Measurements from ENCODE around the gene NOD2. TPM values are rescaled to one million over a fixed set of nuclear protein-coding genes. Genes with fewer than 3 reads are reported as not detected.

Gene NOD2
- total RNA-seq, 2 donors from 2014 or later = 7.6 to 28.4 TPM

DNA sequence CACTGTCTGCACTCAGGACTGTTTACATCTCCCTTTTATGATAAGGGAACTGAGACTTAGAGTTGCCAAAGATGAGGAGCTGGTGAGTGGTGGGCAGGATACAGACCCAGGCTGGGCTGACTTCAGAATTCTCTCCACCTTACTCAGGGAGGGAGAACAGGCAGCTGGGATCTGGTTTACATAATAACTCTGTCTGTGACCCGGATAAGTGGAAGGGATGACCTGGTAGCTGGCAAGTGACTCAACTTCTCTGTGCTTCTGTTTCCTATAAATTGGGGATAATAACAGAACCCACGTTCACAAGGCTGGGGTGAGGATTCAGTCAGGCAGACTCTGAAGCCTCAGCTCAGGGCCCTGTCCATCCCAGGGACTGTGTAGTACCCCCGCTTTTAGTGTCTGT is 14.9 kb upstream of the NOD2 start:
- ATAC-seq (replicated peaks) = peak; percentile 38
- Mint-ChIP-seq H3K36me3 (ENCODE audit: low read depth) (peaks cover 76% of the 10 kb centered on the region), H3K27ac (peak overlapping the region; percentile 90), H3K9me3 (no peaks in the 10 kb centered on the region), H3K4me3 (peak overlapping the region; percentile 88), H3K27me3 (no peaks in the 10 kb centered on the region), H3K4me1 (peaks cover 39% of the 10 kb centered on the region)

DNA sequence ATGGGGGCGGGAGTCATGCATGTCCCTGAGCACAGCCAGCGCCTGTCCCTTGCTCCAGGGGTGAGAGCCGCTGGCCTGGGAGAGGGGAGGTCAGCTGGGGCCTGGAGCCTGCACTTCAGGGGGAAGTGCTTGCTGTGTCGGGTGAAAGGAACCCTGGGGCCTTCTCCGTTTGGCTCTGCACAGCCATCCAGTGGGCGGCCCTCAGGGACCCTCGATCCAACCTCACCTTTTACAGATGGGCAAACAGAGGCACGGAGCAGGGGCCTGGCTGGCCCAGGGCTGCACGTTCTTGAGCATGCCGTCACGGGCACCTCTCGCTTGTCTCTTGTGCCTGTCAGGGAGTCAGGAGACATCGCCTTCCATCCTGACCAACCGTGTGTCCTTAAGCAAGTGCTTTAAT is 14.1 kb upstream of the NOD2 start:
- ATAC-seq (replicated peaks) = no peak
- peak overlapping the region; percentile 88 for H3K4me3 Mint-ChIP-seq
- peaks cover 69% of the 10 kb centered on the region for H3K36me3 Mint-ChIP-seq (ENCODE audit: low read depth)
- no peaks in the 10 kb centered on the region for H3K27me3 Mint-ChIP-seq
- H3K9me3 Mint-ChIP-seq = no peaks in the 10 kb centered on the region
- H3K27ac Mint-ChIP-seq = peak overlapping the region; percentile 90
- peaks cover 46% of the 10 kb centered on the region for H3K4me1 Mint-ChIP-seq

DNA sequence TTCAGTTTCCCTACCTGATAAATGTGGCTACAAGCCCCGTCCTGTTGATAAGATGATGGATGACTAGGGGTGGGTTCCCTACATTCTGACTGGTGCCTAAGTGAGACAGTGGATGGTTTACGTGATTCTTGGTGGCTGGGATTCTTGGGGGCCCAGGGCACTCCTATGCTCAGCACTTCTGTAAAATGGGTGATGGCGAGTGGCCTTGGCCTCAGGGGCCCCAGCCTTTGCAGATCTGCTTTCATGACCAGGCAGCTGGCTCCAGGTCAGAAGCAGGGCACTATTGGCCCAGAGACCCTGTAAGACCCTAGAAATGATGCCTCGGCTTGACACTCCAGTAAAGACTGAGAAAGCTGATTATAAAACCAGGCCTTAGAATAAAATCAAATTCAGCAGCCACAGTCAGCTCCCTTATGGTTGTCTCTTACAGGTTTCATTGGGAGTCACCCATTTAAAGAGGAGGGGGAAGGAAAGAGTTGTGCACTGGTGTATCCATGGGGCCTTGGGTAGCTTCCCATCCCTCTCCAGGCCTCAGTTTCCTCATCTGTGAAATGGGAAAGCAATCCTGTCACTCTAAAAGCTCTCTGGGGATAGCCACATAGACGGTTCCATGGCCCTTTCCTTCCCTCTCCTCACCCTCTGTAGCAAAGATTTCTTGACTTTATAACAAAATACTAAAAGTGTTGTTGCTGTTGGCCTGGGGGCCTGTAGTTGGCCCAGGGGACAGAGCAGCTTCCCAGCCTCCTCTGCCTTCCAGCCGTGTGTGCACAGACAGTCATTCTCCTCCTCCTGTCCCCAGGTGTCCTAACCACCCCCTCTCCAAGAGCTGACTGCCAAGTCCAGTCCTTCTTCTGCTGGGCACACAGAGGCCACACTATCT is 13.5 kb upstream of the NOD2 start:
- Mint-ChIP-seq H3K4me1 (peaks cover 49% of the 10 kb centered on the region), H3K4me3 (peak overlapping the region; percentile 88), H3K27ac (peak overlapping the region; percentile 90), H3K27me3 (no peaks in the 10 kb centered on the region), H3K9me3 (no peaks in the 10 kb centered on the region), H3K36me3 (ENCODE audit: low read depth) (peaks cover 62% of the 10 kb centered on the region)
- ATAC-seq (replicated peaks) = no peak

DNA sequence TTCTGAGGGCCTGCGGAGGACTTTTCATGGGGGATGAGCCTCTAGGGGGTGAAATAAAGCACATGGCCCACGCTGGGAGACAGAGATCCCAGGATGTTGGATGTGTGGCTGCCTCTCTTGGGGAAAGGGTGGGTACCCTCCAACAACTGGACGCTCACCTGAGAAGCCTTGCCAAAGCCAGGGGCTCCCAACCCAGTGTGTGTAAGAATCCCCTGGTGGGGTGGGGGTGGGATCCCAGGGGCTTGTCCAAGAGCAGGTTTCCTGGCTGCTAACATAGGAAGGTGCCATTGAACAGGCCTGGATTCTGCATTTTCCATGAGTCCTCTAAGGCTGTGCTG is 12.9 kb upstream of the NOD2 start:
- H3K9me3 Mint-ChIP-seq = no peaks in the 10 kb centered on the region
- no peaks in the 10 kb centered on the region for H3K27me3 Mint-ChIP-seq
- peak overlapping the region; percentile 88 for H3K4me3 Mint-ChIP-seq
- H3K27ac Mint-ChIP-seq = peak overlapping the region; percentile 90
- ATAC-seq (replicated peaks) = no peak
- peaks cover 56% of the 10 kb centered on the region for H3K36me3 Mint-ChIP-seq (ENCODE audit: low read depth)
- peaks cover 51% of the 10 kb centered on the region for H3K4me1 Mint-ChIP-seq

DNA sequence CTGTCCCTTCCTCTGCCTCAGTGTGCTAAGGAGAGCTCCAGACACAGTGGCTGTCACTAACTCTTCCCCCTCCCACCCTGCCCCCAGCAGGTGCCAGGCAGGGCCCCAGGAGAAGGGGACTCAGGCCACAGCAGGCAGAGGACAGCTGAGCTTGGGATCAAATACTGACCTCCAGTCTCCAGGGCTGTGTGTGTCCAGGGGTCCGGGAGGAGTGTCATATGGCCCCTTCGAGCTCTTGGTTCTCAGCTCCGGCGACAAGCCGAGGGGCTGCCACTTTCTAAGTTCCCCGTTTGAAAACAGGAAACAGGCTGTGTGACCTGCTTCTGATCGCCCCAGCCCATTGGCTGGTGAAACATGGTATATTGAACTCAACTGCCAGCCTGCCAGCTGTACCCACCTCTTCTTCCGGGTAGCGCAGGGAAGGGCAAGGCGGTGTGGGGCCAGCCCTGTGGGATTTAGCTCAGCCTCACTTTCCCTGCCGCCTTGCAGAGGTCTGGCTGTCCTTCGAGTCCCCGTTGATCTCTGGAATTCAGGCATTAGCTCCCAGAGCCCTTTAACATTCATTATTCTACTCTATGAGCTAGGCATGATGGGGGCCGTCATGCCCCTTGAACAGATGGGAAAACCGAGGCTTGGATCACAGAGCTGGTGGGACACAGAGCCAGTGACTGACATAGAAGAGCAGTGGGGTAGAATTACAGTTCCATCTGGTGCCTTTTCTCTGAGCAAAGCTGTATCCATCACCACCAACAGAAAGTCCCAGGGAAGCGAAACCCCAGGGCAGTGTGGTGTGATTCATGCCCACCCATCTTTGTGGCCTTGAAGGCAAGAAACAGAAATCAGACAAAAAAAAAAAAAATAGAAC is 12.2 kb upstream of the NOD2 start, which contains the start of gene SNX20:
TSS of gene SNX20 (minus strand) at position 292 of the 865 bp plus-strand sequence. CDS start 3,786 bp downstream, outside the sequence.
- peak; percentile 58 for ATAC-seq (replicated peaks)
- peak within 1 kb of the TSS; percentile 88 for H3K4me3 Mint-ChIP-seq
- H3K9me3 Mint-ChIP-seq = no peaks in the 10 kb centered on the region
- peak within 1 kb of the TSS; percentile 90 for H3K27ac Mint-ChIP-seq
- no peaks in the 10 kb centered on the region for H3K27me3 Mint-ChIP-seq
- H3K4me1 Mint-ChIP-seq = peaks cover 55% of the 10 kb centered on the region
- peaks cover 49% of the 10 kb centered on the region for H3K36me3 Mint-ChIP-seq (ENCODE audit: low read depth)

DNA sequence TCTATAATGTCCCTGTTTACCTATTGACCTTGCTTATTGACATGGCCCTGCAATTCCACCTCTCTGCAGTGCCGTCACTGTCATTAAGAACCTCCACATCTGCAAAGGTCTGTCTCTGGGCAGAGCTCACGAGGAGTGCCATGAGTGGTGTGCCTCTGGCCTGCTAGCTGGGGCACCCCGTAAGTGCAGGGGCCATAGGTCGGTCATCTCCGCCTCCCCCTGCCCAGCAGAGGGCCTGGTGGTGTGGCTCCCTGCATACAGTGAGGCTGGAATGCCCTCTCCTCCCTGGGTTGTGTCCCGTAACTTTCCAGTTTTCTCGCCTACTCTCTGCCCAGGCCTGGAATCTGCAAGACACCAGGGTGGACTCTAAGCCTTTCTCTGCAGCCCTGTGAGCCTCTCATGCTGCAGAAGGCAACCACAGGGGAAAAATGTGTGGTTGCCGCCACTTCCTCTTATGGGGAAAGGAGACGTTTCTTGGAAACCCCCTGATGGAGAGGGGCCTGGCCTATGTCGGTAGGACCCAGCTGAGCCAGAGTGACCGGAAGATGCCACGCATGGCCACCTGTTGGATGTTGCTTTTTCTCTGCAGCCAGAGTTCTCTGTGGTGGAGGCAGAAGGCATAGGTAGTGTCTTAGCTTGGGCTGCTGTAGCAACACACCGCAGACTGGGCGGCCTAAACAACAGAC is 9.6 kb upstream of the NOD2 start:
- H3K4me3 Mint-ChIP-seq = peak overlapping the region; percentile 77
- no peaks in the 10 kb centered on the region for H3K9me3 Mint-ChIP-seq
- peaks cover 39% of the 10 kb centered on the region for H3K4me1 Mint-ChIP-seq
- H3K27me3 Mint-ChIP-seq = no peaks in the 10 kb centered on the region
- H3K36me3 Mint-ChIP-seq (ENCODE audit: low read depth) = peaks cover 23% of the 10 kb centered on the region
- peak overlapping the region; percentile 86 for H3K27ac Mint-ChIP-seq
- ATAC-seq (replicated peaks) = peak; percentile 42

DNA sequence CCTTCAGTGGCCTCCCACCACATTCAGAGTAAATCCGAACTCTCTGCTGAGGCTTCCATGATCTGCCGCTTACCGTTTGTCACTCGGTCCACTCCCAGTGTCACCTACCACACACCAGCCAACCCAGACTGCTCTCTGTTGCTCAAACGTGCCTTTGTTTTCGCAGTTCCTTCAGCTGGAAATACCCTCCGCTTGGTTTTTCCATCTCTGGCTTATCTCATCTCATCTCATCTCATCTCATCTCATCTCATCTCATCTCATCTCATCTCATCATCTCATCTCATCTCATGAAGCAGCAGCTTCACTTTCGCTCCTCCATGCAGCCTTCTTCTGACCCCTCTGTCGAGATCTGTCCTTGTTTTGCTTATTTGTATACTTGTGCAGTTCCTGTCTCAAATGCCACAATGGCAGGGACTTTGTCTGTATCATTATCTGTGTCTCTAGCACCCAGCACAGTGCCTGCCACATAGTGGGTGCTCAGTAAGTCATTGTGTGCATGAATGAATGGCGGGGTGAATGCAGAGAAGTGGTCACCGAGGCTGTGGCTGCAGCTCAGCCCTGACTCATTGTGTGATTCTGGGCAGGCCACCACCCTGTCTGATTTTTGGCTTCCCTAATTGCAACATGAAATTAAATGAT is 8.5 kb upstream of the NOD2 start:
- Mint-ChIP-seq H3K27me3 (no peaks in the 10 kb centered on the region), H3K36me3 (ENCODE audit: low read depth) (peaks cover 12% of the 10 kb centered on the region), H3K4me3 (peak overlapping the region; percentile 77), H3K4me1 (peaks cover 45% of the 10 kb centered on the region), H3K27ac (peak overlapping the region; percentile 86), H3K9me3 (no peaks in the 10 kb centered on the region)
- ATAC-seq (replicated peaks) = peak; percentile 72

DNA sequence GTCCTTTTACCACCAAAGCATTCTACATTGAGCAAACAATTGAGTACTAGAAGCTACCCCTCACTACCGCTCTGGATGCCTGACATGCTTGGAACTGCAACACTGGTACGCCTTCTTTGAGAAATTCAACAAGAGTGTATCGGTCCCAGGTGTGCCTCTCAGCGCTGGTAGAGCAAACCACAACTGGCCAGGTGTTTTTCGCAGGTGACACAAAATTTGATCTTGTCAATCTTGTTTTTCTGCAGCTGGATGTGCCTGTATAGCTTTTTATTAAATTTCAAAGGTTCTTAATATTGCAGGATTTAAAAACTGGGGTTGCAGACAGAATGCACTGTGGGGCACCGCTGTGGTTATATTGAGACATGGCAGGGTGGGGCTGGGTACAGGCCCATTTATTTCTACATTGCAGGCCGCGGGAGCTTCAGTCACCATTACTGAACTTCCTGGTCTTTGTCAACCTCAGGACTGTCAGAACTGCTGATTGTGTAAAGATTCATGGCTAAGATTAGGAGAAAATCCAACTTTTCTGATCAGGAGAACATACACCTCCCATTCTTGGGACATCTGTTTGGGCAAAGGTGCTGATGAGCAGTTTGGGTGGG is 7.8 kb upstream of the NOD2 start:
- H3K27ac Mint-ChIP-seq = peak overlapping the region; percentile 86
- ATAC-seq (replicated peaks) = no peak
- peak overlapping the region; percentile 77 for H3K4me3 Mint-ChIP-seq
- H3K9me3 Mint-ChIP-seq = no peaks in the 10 kb centered on the region
- H3K36me3 Mint-ChIP-seq (ENCODE audit: low read depth) = peaks cover 6% of the 10 kb centered on the region
- peaks cover 47% of the 10 kb centered on the region for H3K4me1 Mint-ChIP-seq
- H3K27me3 Mint-ChIP-seq = no peaks in the 10 kb centered on the region

DNA sequence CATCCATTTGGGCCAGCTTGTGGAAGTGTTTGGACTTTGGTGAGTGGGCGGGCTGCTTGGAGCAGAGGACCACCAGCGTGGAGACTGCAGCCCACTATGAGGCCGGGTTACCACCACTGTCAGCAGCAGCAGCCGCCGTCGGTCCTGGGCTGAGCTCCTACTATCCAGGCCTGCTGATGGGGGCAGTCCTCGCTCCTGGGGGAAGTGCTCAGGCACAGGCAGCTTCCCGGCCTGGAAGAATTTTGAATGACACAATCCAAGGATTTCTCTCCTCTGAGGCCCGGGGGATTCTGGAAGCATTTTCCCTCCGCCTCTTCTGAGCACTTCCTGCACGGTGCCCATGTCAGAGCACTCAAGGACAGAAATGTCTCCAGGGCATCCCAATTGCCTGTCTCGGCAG is 5.3 kb upstream of the NOD2 start:
- Mint-ChIP-seq H3K36me3 (ENCODE audit: low read depth) (no peaks in the 10 kb centered on the region), H3K4me1 (peaks cover 56% of the 10 kb centered on the region), H3K9me3 (no peaks in the 10 kb centered on the region), H3K27ac (no peak overlapping the region), H3K4me3 (no peak overlapping the region), H3K27me3 (no peaks in the 10 kb centered on the region)
- no peak for ATAC-seq (replicated peaks)

DNA sequence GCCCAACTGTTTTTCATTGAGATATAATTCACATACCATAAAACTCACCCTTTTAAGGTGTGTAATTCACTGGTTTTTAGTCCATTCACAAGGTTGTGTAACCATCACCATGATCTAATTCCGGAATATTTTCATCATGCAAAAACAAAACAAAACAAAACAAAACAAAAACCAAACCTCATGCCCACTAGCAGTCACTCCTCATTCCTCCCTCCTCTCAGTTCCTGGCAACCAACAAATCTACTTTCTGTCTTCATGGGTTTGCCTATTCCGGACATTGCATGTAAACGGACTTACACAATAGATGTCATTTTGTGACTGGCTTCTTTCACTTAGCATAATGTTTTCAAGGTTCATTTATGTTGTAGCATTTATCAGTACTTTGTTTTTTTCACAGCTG is 4.5 kb upstream of the NOD2 start:
- no peaks in the 10 kb centered on the region for H3K9me3 Mint-ChIP-seq
- no peak overlapping the region for H3K27ac Mint-ChIP-seq
- no peaks in the 10 kb centered on the region for H3K27me3 Mint-ChIP-seq
- H3K4me1 Mint-ChIP-seq = peaks cover 49% of the 10 kb centered on the region
- ATAC-seq (replicated peaks) = no peak
- H3K36me3 Mint-ChIP-seq (ENCODE audit: low read depth) = no peaks in the 10 kb centered on the region
- H3K4me3 Mint-ChIP-seq = no peak overlapping the region

DNA sequence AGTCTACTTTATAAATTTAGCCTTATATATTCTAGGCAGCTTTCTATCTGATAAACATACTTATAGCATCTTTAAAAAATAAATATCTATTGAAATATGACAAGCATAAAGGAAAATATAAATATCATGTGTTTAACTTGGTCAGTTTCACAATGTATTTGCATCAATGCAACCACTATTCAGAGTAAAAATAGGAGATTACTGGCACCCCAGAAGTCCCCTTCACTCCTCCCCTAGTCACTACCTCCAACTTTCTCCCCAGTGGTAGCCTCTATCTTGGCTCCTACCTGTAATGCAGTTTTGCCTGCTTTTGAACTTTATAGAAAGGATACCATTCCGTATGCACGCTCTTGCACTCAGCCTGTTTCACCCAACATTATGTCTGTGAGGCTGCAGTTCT is 3.2 kb upstream of the NOD2 start:
- Mint-ChIP-seq H3K27me3 (no peaks in the 10 kb centered on the region), H3K9me3 (no peaks in the 10 kb centered on the region), H3K4me1 (peaks cover 51% of the 10 kb centered on the region), H3K27ac (no peak overlapping the region), H3K36me3 (ENCODE audit: low read depth) (peaks cover 13% of the 10 kb centered on the region), H3K4me3 (no peak overlapping the region)
- ATAC-seq (replicated peaks) = no peak

DNA sequence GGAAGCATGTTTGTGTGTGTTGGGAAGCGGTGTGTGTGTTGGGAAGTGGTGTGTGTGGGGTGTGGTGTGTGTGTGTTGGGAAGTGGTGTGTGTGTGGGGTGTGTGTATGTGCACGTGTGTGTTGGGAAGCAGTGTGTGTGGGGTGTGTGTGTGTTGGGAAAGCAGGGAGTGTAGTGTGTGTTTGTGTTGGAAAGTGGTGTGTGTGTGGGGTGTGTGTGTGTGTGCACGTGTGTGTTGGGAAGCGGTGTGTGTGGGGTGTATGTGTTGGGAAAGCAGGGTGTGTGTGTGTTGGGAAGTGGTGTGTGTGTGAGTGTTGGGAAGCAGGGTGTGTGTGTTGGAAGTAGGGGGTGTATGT is 785 bp upstream of the NOD2 start:
- peaks cover 36% of the 10 kb centered on the region for H3K36me3 Mint-ChIP-seq (ENCODE audit: low read depth)
- peak overlapping the region; percentile 64 for H3K4me3 Mint-ChIP-seq
- H3K4me1 Mint-ChIP-seq = peaks cover 58% of the 10 kb centered on the region
- H3K27ac Mint-ChIP-seq = peak overlapping the region; percentile 68
- H3K9me3 Mint-ChIP-seq = no peaks in the 10 kb centered on the region
- no peak for ATAC-seq (replicated peaks)
- H3K27me3 Mint-ChIP-seq = no peaks in the 10 kb centered on the region

DNA sequence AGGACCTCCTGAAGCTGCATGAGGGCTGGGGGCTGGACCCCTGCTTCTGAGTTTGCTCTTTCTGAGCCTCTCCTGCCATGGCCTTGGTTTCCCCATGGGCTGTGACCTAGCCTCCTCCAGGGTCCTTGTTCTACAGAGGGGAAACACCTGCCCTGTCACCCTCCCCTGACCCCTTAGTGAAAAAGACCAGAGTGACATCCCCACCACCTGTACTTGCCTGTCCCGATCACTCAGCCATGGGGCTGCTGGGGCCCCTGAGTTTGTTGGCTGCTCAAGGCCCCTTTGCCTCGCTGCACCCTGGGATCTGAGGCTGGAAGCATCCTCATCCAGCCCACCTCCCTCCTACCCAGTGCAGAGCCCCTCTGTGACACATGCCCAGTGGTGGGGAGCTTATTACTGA is 800 bp downstream of the NOD2 start:
- no peak for ATAC-seq (replicated peaks)
- peak overlapping the region; percentile 95 for H3K4me3 Mint-ChIP-seq
- no peaks in the 10 kb centered on the region for H3K27me3 Mint-ChIP-seq
- peaks cover 61% of the 10 kb centered on the region for H3K4me1 Mint-ChIP-seq
- peak overlapping the region; percentile 98 for H3K27ac Mint-ChIP-seq
- peaks cover 52% of the 10 kb centered on the region for H3K36me3 Mint-ChIP-seq (ENCODE audit: low read depth)
- H3K9me3 Mint-ChIP-seq = no peaks in the 10 kb centered on the region
